ENCODE results near the gene TUBAL3. TPM values are rescaled to one million over a fixed set of nuclear protein-coding genes. Genes with fewer than 3 reads are reported as not detected.

TUBAL3 gene
- total RNA-seq, 5 donors from 2014 or later (not counting 1 experiment from before 2014, with no cell fraction given) = not detected

DNA sequence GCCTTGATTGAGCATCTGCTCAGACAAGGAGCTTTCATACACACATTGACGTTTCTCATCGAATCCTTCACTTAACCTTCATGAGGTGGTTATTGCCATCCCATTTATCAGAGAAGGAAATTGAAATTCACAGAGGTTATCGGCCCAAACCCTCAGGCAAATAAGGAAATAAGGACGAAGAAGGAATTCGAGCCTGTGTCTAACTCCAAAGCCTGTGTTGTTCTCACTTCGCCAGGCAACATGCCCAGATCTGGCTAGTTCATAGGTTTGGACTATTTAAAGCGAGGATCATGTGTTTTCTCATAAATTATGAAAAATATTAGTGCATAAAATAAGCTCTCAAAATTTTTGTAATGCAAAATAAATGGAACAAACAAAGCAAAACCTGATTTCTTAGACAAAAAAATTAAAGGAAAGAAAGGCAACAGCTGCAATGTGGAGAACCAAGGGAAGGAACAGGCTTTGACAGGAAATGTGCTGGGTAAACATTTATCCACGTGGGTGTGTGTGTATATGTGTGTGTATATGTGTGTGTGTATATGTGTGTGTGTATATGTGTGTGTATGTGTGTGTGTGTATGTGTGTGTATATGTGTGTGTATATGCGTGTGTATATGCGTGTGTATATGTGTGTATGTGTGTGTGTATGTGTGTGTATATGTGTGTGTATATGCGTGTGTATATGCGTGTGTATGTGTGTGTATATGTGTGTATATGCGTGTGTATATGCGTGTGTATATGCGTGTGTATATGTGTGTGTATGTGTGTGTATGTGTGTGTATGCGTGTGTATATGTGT, 35.1 kb downstream of the TUBAL3 start:
- Mint-ChIP-seq H3K4me1 (peaks cover 0 to 9% (median 0%) of the 10 kb centered on the region in 3 donors), H3K27me3 (peaks cover 4 to 9% of the 10 kb centered on the region in 2 donors), H3K36me3 (no peaks in the 10 kb centered on the region), H3K27ac (no peak overlapping the region), H3K4me3 (no peak overlapping the region), H3K9me3 (peaks cover 0 to 13% (median 3%) of the 10 kb centered on the region in 3 donors)
- no peaks in the 10 kb centered on the region for H3K4me1 ChIP-seq (ENCODE audit: control insufficient read depth in 1 of 2, extremely low read depth in 1 of 2, insufficient read depth in 2 of 2, low read length in 2 of 2)
- no peak overlapping the region for H3K27ac ChIP-seq (ENCODE audit: low read length)
- no peaks in the 10 kb centered on the region for H3K9me3 ChIP-seq
- 83% methylated on average over 13 of the region's 16 CpGs for WGBS (ENCODE audit: insufficient coverage)
- no peak for ATAC-seq (replicated peaks in 1 of 4)
- ChIA-PET POLR2A (no interaction called here), CTCF (no interaction called here)
- DNase-seq = no peak
- no peaks in the 10 kb centered on the region for H3K36me3 ChIP-seq (ENCODE audit: control insufficient read depth in 2 of 2, extremely low read depth in 1 of 2, insufficient read depth in 1 of 2, low read length in 1 of 2)
- peaks cover 0 to 7% of the 10 kb centered on the region in 2 experiments for H3K27me3 ChIP-seq (replicated peaks in 1 of 2; ENCODE audit: control insufficient read depth in 2 of 2, extremely low read depth in 1 of 2, insufficient read depth in 2 of 2, low read length in 1 of 2)
- H3K4me3 ChIP-seq (ENCODE audit: control insufficient read depth in 1 of 2, extremely low read depth in 1 of 2, low read length in 1 of 2) = no peak overlapping the region

DNA sequence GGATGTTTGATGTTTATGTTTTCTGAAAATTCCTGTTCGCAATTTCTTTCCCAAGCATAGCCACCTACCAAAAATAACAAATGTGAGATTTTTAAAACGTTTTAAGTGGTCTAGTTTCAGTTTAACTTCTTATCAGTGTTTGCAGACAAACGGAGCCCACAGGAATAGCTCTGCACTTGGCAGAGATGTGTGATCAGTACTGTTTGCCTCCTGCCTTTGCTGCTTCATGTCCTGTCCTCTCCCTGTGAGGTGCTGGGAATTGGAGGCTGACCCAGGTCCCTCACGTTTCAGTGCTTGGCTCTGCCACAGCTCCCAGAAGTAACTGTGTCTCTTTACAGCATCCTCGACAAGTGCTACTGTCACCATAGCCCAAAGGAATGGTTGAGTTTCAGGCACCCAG, 38.7 kb downstream of the TUBAL3 start:
- POLR2A ChIA-PET = no interaction called here
- Mint-ChIP-seq H3K27ac (no peak overlapping the region), H3K27me3 (peaks cover 5 to 16% of the 10 kb centered on the region in 2 donors), H3K4me1 (peaks cover 0 to 5% (median 0%) of the 10 kb centered on the region in 3 donors), H3K36me3 (no peaks in the 10 kb centered on the region), H3K4me3 (no peak overlapping the region), H3K9me3 (peaks cover 0 to 12% (median 3%) of the 10 kb centered on the region in 3 donors)
- DNase-seq (no peak), ATAC-seq (replicated peaks in 1 of 4) (no peak)
- no peaks in the 10 kb centered on the region for H3K9me3 ChIP-seq
- H3K4me3 ChIP-seq (ENCODE audit: control insufficient read depth in 1 of 2, extremely low read depth in 1 of 2, low read length in 1 of 2) = no peak overlapping the region
- WGBS (ENCODE audit: insufficient coverage) = 40% methylated on average over 2 of the region's 5 CpGs
- H3K27ac ChIP-seq (ENCODE audit: low read length) = no peak overlapping the region
- CTCF ChIA-PET = no interaction called here
- H3K4me1 ChIP-seq (ENCODE audit: control insufficient read depth in 1 of 2, extremely low read depth in 1 of 2, insufficient read depth in 2 of 2, low read length in 2 of 2) = no peaks in the 10 kb centered on the region
- peaks cover 0 to 8% of the 10 kb centered on the region in 2 experiments for H3K27me3 ChIP-seq (replicated peaks in 1 of 2; ENCODE audit: control insufficient read depth in 2 of 2, extremely low read depth in 1 of 2, insufficient read depth in 2 of 2, low read length in 1 of 2)
- H3K36me3 ChIP-seq (ENCODE audit: control insufficient read depth in 2 of 2, extremely low read depth in 1 of 2, insufficient read depth in 1 of 2, low read length in 1 of 2) = no peaks in the 10 kb centered on the region

DNA sequence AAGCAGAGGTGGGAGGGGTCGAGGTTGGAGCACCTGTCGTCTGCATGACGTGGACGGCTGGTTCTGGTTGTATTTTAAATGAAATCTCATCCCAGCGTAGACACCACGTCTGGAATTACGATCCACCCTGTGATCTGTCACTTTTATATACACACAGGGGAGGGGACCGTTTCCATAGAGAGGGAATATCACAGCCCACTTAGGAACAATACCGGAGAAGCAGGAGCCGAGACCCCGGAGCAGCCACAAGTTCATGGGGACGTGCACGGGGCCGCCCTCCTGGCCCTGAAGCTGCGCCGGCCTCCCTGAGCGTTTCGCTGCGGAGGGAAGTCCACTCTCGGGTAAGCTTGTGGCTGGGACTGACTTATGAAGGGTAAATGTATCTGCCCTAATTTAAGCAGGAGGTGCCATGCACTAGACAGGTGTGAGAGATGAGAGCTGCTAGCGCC, 39.7 kb downstream of the TUBAL3 start, which contains the start of gene UCN3:
Gene UCN3, plus strand, starts transcription at position 77 of the 449 bp plus-strand sequence. CDS start 8,755 bp downstream, outside the sequence.
- H3K4me1 Mint-ChIP-seq = no peaks in the 10 kb centered on the region
- ChIA-PET CTCF (no interaction called here), POLR2A (no interaction called here)
- DNase-seq (no peak), ATAC-seq (replicated peaks in 1 of 4) (no peak)
- no peak within 1 kb of the TSS for H3K4me3 ChIP-seq (ENCODE audit: control insufficient read depth in 1 of 2, extremely low read depth in 1 of 2, low read length in 1 of 2)
- H3K9me3 Mint-ChIP-seq = peaks cover 0 to 3% (median 1%) of the 10 kb centered on the region in 3 donors
- no peak within 1 kb of the TSS for H3K27ac Mint-ChIP-seq
- no peaks in the 10 kb centered on the region for H3K4me1 ChIP-seq (ENCODE audit: control insufficient read depth in 1 of 2, extremely low read depth in 1 of 2, insufficient read depth in 2 of 2, low read length in 2 of 2)
- H3K27me3 ChIP-seq (replicated peaks in 1 of 2; ENCODE audit: control insufficient read depth in 2 of 2, extremely low read depth in 1 of 2, insufficient read depth in 2 of 2, low read length in 1 of 2) = peaks cover 0 to 8% of the 10 kb centered on the region in 2 experiments
- H3K9me3 ChIP-seq = no peaks in the 10 kb centered on the region
- H3K4me3 Mint-ChIP-seq = no peak within 1 kb of the TSS
- H3K36me3 ChIP-seq (ENCODE audit: control insufficient read depth in 2 of 2, extremely low read depth in 1 of 2, insufficient read depth in 1 of 2, low read length in 1 of 2) = no peaks in the 10 kb centered on the region
- H3K27ac ChIP-seq (ENCODE audit: low read length) = no peak within 1 kb of the TSS
- WGBS (ENCODE audit: insufficient coverage) = 86% methylated on average over 9 of the region's 21 CpGs
- H3K36me3 Mint-ChIP-seq = no peaks in the 10 kb centered on the region
- peaks cover 5 to 18% of the 10 kb centered on the region in 2 donors for H3K27me3 Mint-ChIP-seq

GRCh38 chr10:5364374-5364773, 40.3 kb downstream of the TUBAL3 start:
- Histone ChIP-seq H3K36me3 (ENCODE audit: control insufficient read depth in 2 of 2, extremely low read depth in 1 of 2, insufficient read depth in 1 of 2, low read length in 1 of 2) (no peaks in the 10 kb centered on the region), H3K4me3 (ENCODE audit: control insufficient read depth in 1 of 2, extremely low read depth in 1 of 2, low read length in 1 of 2) (no peak overlapping the region), H3K4me1 (ENCODE audit: control insufficient read depth in 1 of 2, extremely low read depth in 1 of 2, insufficient read depth in 2 of 2, low read length in 2 of 2) (no peaks in the 10 kb centered on the region), H3K27me3 (replicated peaks in 1 of 2; ENCODE audit: control insufficient read depth in 2 of 2, extremely low read depth in 1 of 2, insufficient read depth in 2 of 2, low read length in 1 of 2) (peaks cover 0 to 8% of the 10 kb centered on the region in 2 experiments), H3K27ac (ENCODE audit: low read length) (no peak overlapping the region), H3K9me3 (no peaks in the 10 kb centered on the region)
- H3K9me3 Mint-ChIP-seq = no peaks in the 10 kb centered on the region
- H3K4me3 Mint-ChIP-seq = no peak overlapping the region
- ChIA-PET POLR2A (no interaction called here), CTCF (no interaction called here)
- no peaks in the 10 kb centered on the region for H3K4me1 Mint-ChIP-seq
- H3K27ac Mint-ChIP-seq = no peak overlapping the region
- DNase-seq (no peak), ATAC-seq (replicated peaks in 1 of 4) (no peak)
- H3K36me3 Mint-ChIP-seq = no peaks in the 10 kb centered on the region
- H3K27me3 Mint-ChIP-seq = peaks cover 5 to 22% of the 10 kb centered on the region in 2 donors
- 88% methylated on average over 5 of the region's 11 CpGs for WGBS (ENCODE audit: insufficient coverage)

- Mint-ChIP-seq H3K4me1 (no peaks in the 10 kb centered on the region), H3K4me3 (no peak overlapping the region), H3K9me3 (no peaks in the 10 kb centered on the region), H3K27ac (no peak overlapping the region), H3K36me3 (no peaks in the 10 kb centered on the region), H3K27me3 (peaks cover 5 to 22% of the 10 kb centered on the region in 2 donors)
- H3K4me3 ChIP-seq (ENCODE audit: control insufficient read depth in 1 of 2, extremely low read depth in 1 of 2, low read length in 1 of 2) = no peak overlapping the region
- no peaks in the 10 kb centered on the region for H3K4me1 ChIP-seq (ENCODE audit: control insufficient read depth in 1 of 2, extremely low read depth in 1 of 2, insufficient read depth in 2 of 2, low read length in 2 of 2)
- ChIA-PET POLR2A (no interaction called here), CTCF (no interaction called here)
- ATAC-seq (replicated peaks in 1 of 4) (no peak), DNase-seq (no peak)
- H3K27ac ChIP-seq (ENCODE audit: low read length) = no peak overlapping the region
- no peaks in the 10 kb centered on the region for H3K36me3 ChIP-seq (ENCODE audit: control insufficient read depth in 2 of 2, extremely low read depth in 1 of 2, insufficient read depth in 1 of 2, low read length in 1 of 2)
- H3K9me3 ChIP-seq = no peaks in the 10 kb centered on the region
- peaks cover 0 to 8% of the 10 kb centered on the region in 2 experiments for H3K27me3 ChIP-seq (replicated peaks in 1 of 2; ENCODE audit: control insufficient read depth in 2 of 2, extremely low read depth in 1 of 2, insufficient read depth in 2 of 2, low read length in 1 of 2)
Measured at GRCh38 chr10:5362873-5363272, 41.8 kb downstream of the TUBAL3 start.

- Histone ChIP-seq H3K36me3 (ENCODE audit: control insufficient read depth in 2 of 2, extremely low read depth in 1 of 2, insufficient read depth in 1 of 2, low read length in 1 of 2) (no peaks in the 10 kb centered on the region), H3K9me3 (no peaks in the 10 kb centered on the region), H3K27me3 (replicated peaks in 1 of 2; ENCODE audit: control insufficient read depth in 2 of 2, extremely low read depth in 1 of 2, insufficient read depth in 2 of 2, low read length in 1 of 2) (peaks cover 0 to 8% of the 10 kb centered on the region in 2 experiments), H3K4me3 (ENCODE audit: control insufficient read depth in 1 of 2, extremely low read depth in 1 of 2, low read length in 1 of 2) (no peak overlapping the region), H3K27ac (ENCODE audit: low read length) (no peak overlapping the region), H3K4me1 (ENCODE audit: control insufficient read depth in 1 of 2, extremely low read depth in 1 of 2, insufficient read depth in 2 of 2, low read length in 2 of 2) (no peaks in the 10 kb centered on the region)
- DNase-seq = no peak
- ChIA-PET POLR2A (interaction anchor here in 1 of 2 donors (0.6 kb wide), 1 partner anchor 1119 kb away, joined by 5 read pairs; no protein-coding TSS in a partner anchor), CTCF (no interaction called here)
- Mint-ChIP-seq H3K9me3 (no peaks in the 10 kb centered on the region), H3K27me3 (peaks cover 5 to 24% of the 10 kb centered on the region in 2 donors), H3K4me1 (no peaks in the 10 kb centered on the region), H3K36me3 (no peaks in the 10 kb centered on the region), H3K4me3 (no peak overlapping the region), H3K27ac (no peak overlapping the region)
- WGBS (ENCODE audit: insufficient coverage) = no CpG with 5 or more reads among the region's 4 CpGs
- ATAC-seq (replicated peaks in 1 of 4) = no peak
Measured at GRCh38 chr10:5361966-5362365, 42.7 kb downstream of the TUBAL3 start.

Measured in T-cell (primary cell).